CD4-positive, alpha-beta T cell (primary cell): Measurements from ENCODE around the gene DCAF6. TPM values are rescaled to one million over a fixed set of nuclear protein-coding genes. Genes with fewer than 3 reads are reported as not detected.

Experiments
- ATAC-seq: fragments of 200-7000 bp; cut with Tn5 transposase; one replicate; pipeline ENCODE4 v1.10.0; 2022; ENCODE audit warnings: mild to moderate bottlenecking; ENCODE audit not compliant: poor library complexity
- CTCF ChIA-PET: fragments of 350-600 bp; sonication (Branson Sonifier 250); formaldehyde crosslinking; loops from one replicate; lab custom pipeline; 2021; ENCODE audit warnings: antibody characterized with exemption, inconsistent platforms; lab: Charles Lee
- POLR2A ChIA-PET: fragments of 350-600 bp; sonication (Branson Sonifier 250); formaldehyde crosslinking; loops from one replicate; lab custom pipeline; 2021; ENCODE audit warnings: antibody characterized with exemption, inconsistent platforms; lab: Charles Lee
- DNase-seq, 14 experiments: peaks; one replicate each; pipeline ENCODE4 v3.0.0-alpha.2; 2013 to 2020; ENCODE audit warnings: mixed read lengths in 2 of 14
- H3K27ac ChIP-seq, 2 donors: one replicate each; pipeline versions ENCODE4 v1.5.1 to v1.7.0; 2013; ENCODE audit warnings: low read length in 2 of 2, low read depth in 1 of 2, mild to moderate bottlenecking in 1 of 2
- H3K27me3 ChIP-seq, 2 experiments: 1 replicate in 1 of 2; 2 replicates in 1 of 2; pipeline versions ENCODE4 v1.6.1 to v1.7.0; 2013; ENCODE audit warnings: low read length in 2 of 2, control low read depth in 1 of 2, mild to moderate bottlenecking in 1 of 2, moderate library complexity in 1 of 2; ENCODE audit not compliant: insufficient read depth in 2 of 2, control insufficient read depth in 1 of 2
- H3K36me3 ChIP-seq: one replicate; pipeline ENCODE4 v1.6.1; 2013; ENCODE audit warnings: low read length, control low read depth; ENCODE audit not compliant: insufficient read depth
- H3K4me1 ChIP-seq: one replicate; pipeline ENCODE4 v1.6.1; 2013; ENCODE audit warnings: low read length, control low read depth; ENCODE audit not compliant: insufficient read depth
- H3K4me3 ChIP-seq: one replicate; pipeline ENCODE4 v1.5.1; 2013; ENCODE audit warnings: mild to moderate bottlenecking, low read length, moderate library complexity
- H3K9me3 ChIP-seq, 2 experiments: 1 replicate in 1 of 2; 2 replicates in 1 of 2; pipeline versions ENCODE4 v1.6.1 to v1.7.0; 2013; ENCODE audit warnings: low read length in 2 of 2, mild to moderate bottlenecking in 2 of 2, control low read depth in 1 of 2, moderate library complexity in 1 of 2; ENCODE audit not compliant: control insufficient read depth in 1 of 2, insufficient read depth in 1 of 2
- H3K27ac Mint-ChIP-seq: one replicate; pipeline ENCODE4 v1.8.0; 2020; ENCODE audit warnings: mixed read lengths
- H3K27me3 Mint-ChIP-seq: one replicate; pipeline ENCODE4 v1.8.0; 2021; ENCODE audit warnings: mixed read lengths
- H3K36me3 Mint-ChIP-seq: one replicate; pipeline ENCODE4 v1.8.0; 2021; ENCODE audit warnings: low read depth, mixed read lengths
- H3K4me1 Mint-ChIP-seq: one replicate; pipeline ENCODE4 v1.8.0; 2021; ENCODE audit warnings: low read depth, mixed read lengths
- H3K4me3 Mint-ChIP-seq: one replicate; pipeline ENCODE4 v1.8.0; 2020; ENCODE audit warnings: mild to moderate bottlenecking, mixed read lengths
- H3K9me3 Mint-ChIP-seq: one replicate; pipeline ENCODE4 v1.8.0; 2020; ENCODE audit warnings: mixed read lengths
- CTCF ChIP-seq: fragments of 200-600 bp; IDR thresholded peaks from one replicate; pipeline ENCODE4 v1.8.0; 2022; ENCODE audit warnings: antibody characterized with exemption, mild to moderate bottlenecking
- intact Hi-C, 2 experiments: fragments of 100-400 bp; cut with DNase I in 1 of 2; cut with micrococcal nuclease in 1 of 2; formaldehyde crosslinking; loops; one replicate each; pipeline versions ENCODE4 v1.15.1 to v1.9.0; 2023 to 2025; cut with DNase I, micrococcal nuclease
- total RNA-seq, 174 experiments: library from RNA in 2 of 174; stranded (reverse) in 2 of 174; gene quantifications; one replicate each; pipeline ENCODE4 v1.2.3 and lab custom pipeline; 2021 to 2026

Gene DCAF6
- total RNA-seq, 2 experiments from 2014 or later, result 13.3 to 13.6 TPM

GRCh38 chr1:167922611-167923074 lies 13.8 kb upstream of the DCAF6 start:
- H3K36me3 ChIP-seq, result peaks cover 19% of the 10 kb centered on the region
- Mint-ChIP-seq H3K36me3 (peaks cover 43% of the 10 kb centered on the region), H3K4me1 (peaks cover 28% of the 10 kb centered on the region), H3K4me3 (no peak overlapping the region), H3K27ac (no peak overlapping the region), H3K9me3 (no peaks in the 10 kb centered on the region), H3K27me3 (no peaks in the 10 kb centered on the region)
- CTCF ChIA-PET, result no interaction called here
- H3K27me3 ChIP-seq, result no peaks in the 10 kb centered on the region
- no peaks in the 10 kb centered on the region for H3K4me1 ChIP-seq
- no peaks in the 10 kb centered on the region for H3K9me3 ChIP-seq
- ATAC-seq, result no peak
- DNase-seq, result no peak
- POLR2A ChIA-PET, result no interaction called here
- no peak overlapping the region for H3K27ac ChIP-seq
- H3K4me3 ChIP-seq, result no peak overlapping the region
- intact Hi-C loops, result no loop called here
- no peak for TF ChIP-seq CTCF

- intact Hi-C loops, result no loop called here
- Histone ChIP-seq H3K4me1 (no peaks in the 10 kb centered on the region), H3K4me3 (no peak overlapping the region), H3K9me3 (no peaks in the 10 kb centered on the region), H3K36me3 (peaks cover 19% of the 10 kb centered on the region), H3K27ac (no peak overlapping the region), H3K27me3 (no peaks in the 10 kb centered on the region)
- H3K36me3 Mint-ChIP-seq, result peaks cover 36% of the 10 kb centered on the region
- ChIA-PET POLR2A (interaction anchor here (1.2 kb wide), 1 partner anchor 12 kb away, joined by 3 read pairs; no protein-coding TSS in a partner anchor), CTCF (no interaction called here)
- H3K27me3 Mint-ChIP-seq, result no peaks in the 10 kb centered on the region
- peaks cover 29% of the 10 kb centered on the region for H3K4me1 Mint-ChIP-seq
- H3K4me3 Mint-ChIP-seq, result no peak overlapping the region
- no peak for TF ChIP-seq CTCF
- ATAC-seq (no peak), DNase-seq (no peak)
- H3K9me3 Mint-ChIP-seq, result no peaks in the 10 kb centered on the region
- no peak overlapping the region for H3K27ac Mint-ChIP-seq
These were observed 13.0 kb upstream of the DCAF6 start for GRCh38 chr1:167923324-167924056.

- ChIA-PET POLR2A (interaction anchor here (1.2 kb wide), 1 partner anchor 11 kb away, joined by 3 read pairs; no protein-coding TSS in a partner anchor), CTCF (no interaction called here)
- H3K4me3 Mint-ChIP-seq, result no peak overlapping the region
- DNase-seq (no peak), ATAC-seq (no peak)
- no peaks in the 10 kb centered on the region for H3K27me3 Mint-ChIP-seq
- Histone ChIP-seq H3K4me1 (no peaks in the 10 kb centered on the region), H3K4me3 (no peak overlapping the region), H3K36me3 (peaks cover 17% of the 10 kb centered on the region), H3K27ac (no peak overlapping the region), H3K9me3 (no peaks in the 10 kb centered on the region), H3K27me3 (no peaks in the 10 kb centered on the region)
- H3K36me3 Mint-ChIP-seq, result peaks cover 34% of the 10 kb centered on the region
- H3K27ac Mint-ChIP-seq, result no peak overlapping the region
- H3K4me1 Mint-ChIP-seq, result peaks cover 29% of the 10 kb centered on the region
- TF ChIP-seq CTCF, result no peak
- H3K9me3 Mint-ChIP-seq, result no peaks in the 10 kb centered on the region
- intact Hi-C loops, result no loop called here
These were observed 12.4 kb upstream of the DCAF6 start for GRCh38 chr1:167924102-167924501.
